Calu3 (cell line): ENCODE data around the gene ALG9. TPM values are rescaled to one million over a fixed set of nuclear protein-coding genes. Genes with fewer than 3 reads are reported as not detected.
"Not testable (repeated sequence)": the region's sequence is repeated elsewhere in the genome, so short reads cannot be mapped to it uniquely, and the experiment has no call there.

Experiments
- BruUV-seq: library from RNA; stranded (reverse); fragments of 400-500 nt; replicated peaks from 2 replicates; lab custom pipeline; 2021; lab: Mats Ljungman, UMichigan
- CTCF ChIA-PET: fragments of 300-600 bp; sonication (Branson Sonifier 250); formaldehyde crosslinking; loops from one replicate; lab custom pipeline; 2022; ENCODE audit warnings: antibody characterized with exemption; lab: Charles Lee
- DNase-seq: peaks from one replicate; pipeline ENCODE4 v3.0.0; 2022
- H3K27ac Mint-ChIP-seq: one replicate; pipeline ENCODE4 v1.8.0; 2022; ENCODE audit warnings: mixed read lengths; ENCODE audit not compliant: unreplicated experiment
- H3K27me3 Mint-ChIP-seq: one replicate; pipeline ENCODE4 v1.8.0; 2022; ENCODE audit warnings: mixed read lengths; ENCODE audit not compliant: unreplicated experiment
- H3K36me3 Mint-ChIP-seq: one replicate; pipeline ENCODE4 v1.8.0; 2022; ENCODE audit warnings: mild to moderate bottlenecking, moderate library complexity, mixed read lengths; ENCODE audit not compliant: insufficient read depth, unreplicated experiment
- H3K4me1 Mint-ChIP-seq: one replicate; pipeline ENCODE4 v1.8.0; 2022; ENCODE audit warnings: mild to moderate bottlenecking, low read depth, mixed read lengths; ENCODE audit not compliant: unreplicated experiment
- H3K4me3 Mint-ChIP-seq: one replicate; pipeline ENCODE4 v1.8.0; 2022; ENCODE audit warnings: mild to moderate bottlenecking, low read depth, moderate library complexity, mixed read lengths; ENCODE audit not compliant: unreplicated experiment
- H3K9me3 Mint-ChIP-seq: one replicate; pipeline ENCODE4 v1.8.0; 2022; ENCODE audit warnings: low read depth, mixed read lengths; ENCODE audit not compliant: unreplicated experiment
- intact Hi-C: fragments of 100-400 bp; cut with micrococcal nuclease; formaldehyde crosslinking; loops from one replicate; pipeline ENCODE4 v1.10.0; 2022; ENCODE audit not compliant: unreplicated experiment
- total RNA-seq: library from RNA; stranded (reverse); gene quantifications from 2 replicates; pipeline ENCODE4 v1.2.3, GENCODE V29; 2022
- TF ChIP-seq, protein P1 (sequence below): fragments of 200-600 bp; IDR thresholded peaks from one replicate; pipeline ENCODE4 v1.8.0; 2022; ENCODE audit warnings: antibody characterized with exemption; ENCODE audit not compliant: unreplicated experiment

Gene ALG9
- total RNA-seq, 1 experiment from 2014 or later = 12.6 TPM

DNA sequence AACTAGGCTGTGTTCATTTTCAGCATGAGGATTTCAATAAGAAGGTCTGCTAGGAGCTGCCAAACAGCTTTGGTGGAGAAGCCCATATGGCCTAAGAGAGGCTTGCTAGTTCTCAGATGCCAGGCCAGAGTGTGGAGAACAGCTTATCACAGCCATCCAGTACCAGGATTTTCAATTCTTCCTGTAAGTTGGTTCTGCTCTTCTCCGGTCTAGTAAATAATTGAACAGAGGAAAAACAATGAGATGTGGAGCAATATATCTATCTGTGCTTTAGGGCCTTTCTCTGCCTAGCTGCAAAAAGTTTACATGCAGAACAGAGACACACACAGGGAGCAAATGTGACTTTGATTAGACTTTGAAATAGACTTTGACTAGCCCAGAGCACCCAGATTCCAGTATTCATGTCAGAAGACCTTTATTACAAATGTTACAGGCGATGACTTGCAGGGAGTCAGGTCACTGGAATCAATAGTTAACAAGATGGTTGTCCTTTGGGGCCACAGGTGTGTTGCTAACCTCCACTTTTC lies 85.4 kb downstream of the ALG9 start:
- no TSS peak for BruUV-seq
- no peaks in the 10 kb centered on the region for H3K27me3 Mint-ChIP-seq
- intact Hi-C loops = no loop called here
- TF ChIP-seq, protein P1, sequence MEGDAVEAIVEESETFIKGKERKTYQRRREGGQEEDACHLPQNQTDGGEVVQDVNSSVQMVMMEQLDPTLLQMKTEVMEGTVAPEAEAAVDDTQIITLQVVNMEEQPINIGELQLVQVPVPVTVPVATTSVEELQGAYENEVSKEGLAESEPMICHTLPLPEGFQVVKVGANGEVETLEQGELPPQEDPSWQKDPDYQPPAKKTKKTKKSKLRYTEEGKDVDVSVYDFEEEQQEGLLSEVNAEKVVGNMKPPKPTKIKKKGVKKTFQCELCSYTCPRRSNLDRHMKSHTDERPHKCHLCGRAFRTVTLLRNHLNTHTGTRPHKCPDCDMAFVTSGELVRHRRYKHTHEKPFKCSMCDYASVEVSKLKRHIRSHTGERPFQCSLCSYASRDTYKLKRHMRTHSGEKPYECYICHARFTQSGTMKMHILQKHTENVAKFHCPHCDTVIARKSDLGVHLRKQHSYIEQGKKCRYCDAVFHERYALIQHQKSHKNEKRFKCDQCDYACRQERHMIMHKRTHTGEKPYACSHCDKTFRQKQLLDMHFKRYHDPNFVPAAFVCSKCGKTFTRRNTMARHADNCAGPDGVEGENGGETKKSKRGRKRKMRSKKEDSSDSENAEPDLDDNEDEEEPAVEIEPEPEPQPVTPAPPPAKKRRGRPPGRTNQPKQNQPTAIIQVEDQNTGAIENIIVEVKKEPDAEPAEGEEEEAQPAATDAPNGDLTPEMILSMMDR = no peak
- H3K4me1 Mint-ChIP-seq = no peaks in the 10 kb centered on the region
- H3K36me3 Mint-ChIP-seq = no peaks in the 10 kb centered on the region
- no peak overlapping the region for H3K27ac Mint-ChIP-seq
- H3K4me3 Mint-ChIP-seq = no peak overlapping the region
- DNase-seq = no peak
- no peaks in the 10 kb centered on the region for H3K9me3 Mint-ChIP-seq
- CTCF ChIA-PET = no interaction called here

GRCh38 chr11:111785076-111785475 lies 86.3 kb downstream of the ALG9 start:
- no peaks in the 10 kb centered on the region for H3K4me1 Mint-ChIP-seq
- no TSS peak for BruUV-seq
- no peak overlapping the region for H3K27ac Mint-ChIP-seq
- no peak for DNase-seq
- CTCF ChIA-PET = no interaction called here
- no peaks in the 10 kb centered on the region for H3K36me3 Mint-ChIP-seq
- no peak overlapping the region for H3K4me3 Mint-ChIP-seq
- H3K27me3 Mint-ChIP-seq = no peaks in the 10 kb centered on the region
- no peaks in the 10 kb centered on the region for H3K9me3 Mint-ChIP-seq
- TF ChIP-seq, protein P1 = no peak
- intact Hi-C loops = no loop called here

DNA sequence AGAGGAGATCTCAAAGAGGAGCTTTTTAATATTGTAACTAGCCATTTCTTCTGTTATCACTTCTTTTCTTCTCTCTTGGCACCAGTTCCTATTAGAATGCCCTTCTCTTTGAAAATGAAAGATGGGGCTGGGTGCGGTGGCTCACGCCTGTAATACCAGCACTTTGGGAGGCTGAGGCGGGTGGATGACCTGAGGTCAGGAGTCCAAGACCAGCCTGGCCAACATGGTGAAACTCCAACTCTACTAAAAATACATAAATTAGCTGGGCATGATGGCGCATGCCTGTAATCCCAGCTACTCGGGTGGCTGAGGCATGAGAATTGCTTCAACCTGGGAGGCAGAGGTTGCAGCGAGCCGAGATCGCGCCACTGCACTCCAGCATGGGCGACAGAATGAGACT lies 87.1 kb downstream of the ALG9 start:
- DNase-seq, H3K27ac Mint-ChIP-seq, intact Hi-C loops, H3K36me3 Mint-ChIP-seq, H3K4me1 Mint-ChIP-seq, H3K4me3 Mint-ChIP-seq, H3K9me3 Mint-ChIP-seq, H3K27me3 Mint-ChIP-seq, CTCF ChIA-PET, BruUV-seq: not testable (repeated sequence)

GRCh38 chr11:111782109-111782741 lies 89.2 kb downstream of the ALG9 start:
- no TSS peak for BruUV-seq
- H3K4me1 Mint-ChIP-seq = peaks cover 13% of the 10 kb centered on the region
- intact Hi-C loops = no loop called here
- H3K4me3 Mint-ChIP-seq = no peak overlapping the region
- H3K9me3 Mint-ChIP-seq = no peaks in the 10 kb centered on the region
- CTCF ChIA-PET = no interaction called here
- no peak overlapping the region for H3K27ac Mint-ChIP-seq
- TF ChIP-seq, protein P1 = no peak
- no peak for DNase-seq
- H3K27me3 Mint-ChIP-seq = no peaks in the 10 kb centered on the region
- no peaks in the 10 kb centered on the region for H3K36me3 Mint-ChIP-seq

GRCh38 chr11:111779118-111779517 lies 92.3 kb downstream of the ALG9 start:
- BruUV-seq = no TSS peak
- no peak overlapping the region for H3K4me3 Mint-ChIP-seq
- H3K27ac Mint-ChIP-seq = no peak overlapping the region
- peaks cover 15% of the 10 kb centered on the region for H3K4me1 Mint-ChIP-seq
- no peak for DNase-seq
- CTCF ChIA-PET = interaction anchor here (0.7 kb wide), 1 partner anchor 13 kb away, joined by 3 read pairs; the partner anchor contains the start of gene PPP2R1B
- no peaks in the 10 kb centered on the region for H3K9me3 Mint-ChIP-seq
- no peaks in the 10 kb centered on the region for H3K27me3 Mint-ChIP-seq
- H3K36me3 Mint-ChIP-seq = no peaks in the 10 kb centered on the region
- intact Hi-C loops = loop anchor here (5.0 to 10.0 kb wide), 2 partner anchors 192 to 324 kb away; no protein-coding TSS in a partner anchor
- TF ChIP-seq, protein P1 = no peak
